Cardiac muscle cell (in vitro differentiated cells and primary cell): ENCODE data around the gene ZNF341. TPM values are rescaled to one million over a fixed set of nuclear protein-coding genes. Genes with fewer than 3 reads are reported as not detected.
"Not testable (repeated sequence)": the region's sequence is repeated elsewhere in the genome, so short reads cannot be mapped to it uniquely, and the experiment has no call there.

ENCODE experiments used
- DNase-seq, 2 donors: peaks; one replicate each; pipeline versions ENCODE4 v3.0.0 to v3.0.0-alpha.2; 2010 to 2017; ENCODE audit warnings: low read depth in 1 of 2, low spot score in 1 of 2
- H3K27ac ChIP-seq: fragments of 200-600 bp; sonication (generic); 2 replicates; pipeline ENCODE4 v1.5.1; 2016
- H3K27me3 ChIP-seq: fragments of 200-600 bp; sonication (generic); 2 replicates; pipeline ENCODE4 v1.6.0; 2016; ENCODE audit warnings: control low read depth
- H3K36me3 ChIP-seq: fragments of 200-600 bp; sonication (generic); 2 replicates; pipeline ENCODE4 v1.5.1; 2016; ENCODE audit warnings: control low read depth
- H3K4me1 ChIP-seq: fragments of 200-600 bp; sonication (generic); 2 replicates; pipeline ENCODE4 v1.8.1; 2017; ENCODE audit warnings: low read depth, mild to moderate bottlenecking, mixed run types
- H3K4me3 ChIP-seq: fragments of 200-600 bp; sonication (generic); 2 replicates; pipeline ENCODE4 v1.5.1; 2016; ENCODE audit warnings: mild to moderate bottlenecking
- H3K9me3 ChIP-seq: fragments of 200-600 bp; sonication (generic); 2 replicates; pipeline ENCODE4 v1.5.1; 2017; ENCODE audit warnings: low read depth, mild to moderate bottlenecking, control low read depth
- CTCF ChIP-seq: IDR thresholded peaks from 2 replicates; pipeline ENCODE4 v1.5.1; 2012; ENCODE audit warnings: low read depth, mild to moderate bottlenecking, low read length
- polyA plus RNA-seq: library from polyadenylated mRNA; unstranded; fragments of >200 nt; fragmentation: Nextera tagmentation; extraction: Ambion mirVana; gene quantifications from 2 replicates; pipeline ENCODE4 v1.2.1, GENCODE V29; 2016
- total RNA-seq: library from RNA; depleted of rRNA; stranded (reverse); fragments of >200 nt; gene quantifications from 2 replicates; pipeline ENCODE4 v1.2.3, GENCODE V29; 2016

Gene ZNF341
- total and polyA plus RNA-seq, 2 experiments from 2014 or later: 2.7 to 3.1 TPM

- Histone ChIP-seq H3K4me3 (no peak overlapping the region), H3K4me1 (no peaks in the 10 kb centered on the region), H3K36me3 (no peaks in the 10 kb centered on the region), H3K27me3 (no peaks in the 10 kb centered on the region), H3K9me3 (no peaks in the 10 kb centered on the region), H3K27ac (no peak overlapping the region)
- DNase-seq: no peak
- TF ChIP-seq CTCF: no peak
Observed at GRCh38 chr20:33753143-33753542, 21.3 kb downstream of the ZNF341 start.

GRCh38 chr20:33753763-33754162 lies 22.0 kb downstream of the ZNF341 start:
- Histone ChIP-seq H3K27me3 (no peaks in the 10 kb centered on the region), H3K36me3 (no peaks in the 10 kb centered on the region), H3K4me3 (no peak overlapping the region), H3K4me1 (no peaks in the 10 kb centered on the region), H3K9me3 (no peaks in the 10 kb centered on the region), H3K27ac (no peak overlapping the region)
- DNase-seq: no peak
- no peak for TF ChIP-seq CTCF

GRCh38 chr20:33755936-33756490 lies 24.2 kb downstream of the ZNF341 start:
- H3K4me1 ChIP-seq, H3K36me3 ChIP-seq, H3K27me3 ChIP-seq, H3K4me3 ChIP-seq, DNase-seq, H3K9me3 ChIP-seq, H3K27ac ChIP-seq: not testable (repeated sequence)

- no peak for TF ChIP-seq CTCF
- H3K27ac ChIP-seq: no peak overlapping the region
- no peak overlapping the region for H3K4me3 ChIP-seq
- no peaks in the 10 kb centered on the region for H3K4me1 ChIP-seq
- DNase-seq: no peak
- no peaks in the 10 kb centered on the region for H3K36me3 ChIP-seq
- no peaks in the 10 kb centered on the region for H3K27me3 ChIP-seq
- no peaks in the 10 kb centered on the region for H3K9me3 ChIP-seq
Observed at GRCh38 chr20:33757046-33757445, 25.2 kb downstream of the ZNF341 start.

GRCh38 chr20:33757458-33757857 lies 25.7 kb downstream of the ZNF341 start:
- Histone ChIP-seq H3K4me1 (no peaks in the 10 kb centered on the region), H3K27me3 (no peaks in the 10 kb centered on the region), H3K36me3 (no peaks in the 10 kb centered on the region), H3K27ac (no peak overlapping the region), H3K9me3 (no peaks in the 10 kb centered on the region), H3K4me3 (no peak overlapping the region)
- DNase-seq: no peak
- no peak for TF ChIP-seq CTCF

- H3K36me3 ChIP-seq: no peaks in the 10 kb centered on the region
- no peak overlapping the region for H3K27ac ChIP-seq
- H3K9me3 ChIP-seq: no peaks in the 10 kb centered on the region
- no peak overlapping the region for H3K4me3 ChIP-seq
- H3K4me1 ChIP-seq: no peaks in the 10 kb centered on the region
- no peaks in the 10 kb centered on the region for H3K27me3 ChIP-seq
- no peak for TF ChIP-seq CTCF
- no peak for DNase-seq
Observed at GRCh38 chr20:33761698-33762250, 30.0 kb downstream of the ZNF341 start.
